Loucy (cell line): ENCODE data around the gene WDFY1.

Source experiments
- CTCF ChIP-seq: fragments of 200-600 bp; sonication (generic); conservative IDR thresholded peaks from 2 replicates; pipeline ENCODE4 v1.5.1; 2014; ENCODE audit warnings: mild to moderate bottlenecking, antibody characterized with exemption, low read length
- EZH2phosphoT487 ChIP-seq: fragments of 200-600 bp; IDR thresholded peaks from 2 replicates; pipeline ENCODE4 v1.6.1; 2018; ENCODE audit warnings: antibody characterized with exemption, mild to moderate bottlenecking, moderate library complexity, borderline replicate concordance

GRCh38 chr2:223937535-223937934, 7.6 kb downstream of the WDFY1 start:
- no peak for TF ChIP-seq CTCF
- no peak for TF ChIP-seq EZH2phosphoT487
